BLaER1 (cell line): ENCODE measurements around the gene GABRG3.

Experiments
- H3K27ac ChIP-seq: shearing (Covaris generic); formaldehyde crosslinking; 2 replicates; pipeline ENCODE4 v1.8.1; 2022
- H3K27me3 ChIP-seq: shearing (Covaris generic); formaldehyde crosslinking; 2 replicates; pipeline ENCODE4 v1.8.1; 2022
- H3K36me3 ChIP-seq: shearing (Covaris generic); formaldehyde crosslinking; 2 replicates; pipeline ENCODE4 v1.8.1; 2022
- H3K4me1 ChIP-seq: shearing (Covaris generic); formaldehyde crosslinking; 2 replicates; pipeline ENCODE4 v1.8.1; 2022
- H3K4me2 ChIP-seq: shearing (Covaris generic); formaldehyde crosslinking; 2 replicates; pipeline ENCODE4 v1.8.1; 2022
- H3K4me3 ChIP-seq: shearing (Covaris generic); formaldehyde crosslinking; 2 replicates; pipeline ENCODE4 v1.8.1; 2022
- H3K9ac ChIP-seq: shearing (Covaris generic); formaldehyde crosslinking; 2 replicates; pipeline ENCODE4 v1.8.1; 2022
- H3K9me3 ChIP-seq: shearing (Covaris generic); formaldehyde crosslinking; 2 replicates; pipeline ENCODE4 v1.8.1; 2022
- H4K20me1 ChIP-seq: shearing (Covaris generic); formaldehyde crosslinking; 2 replicates; pipeline ENCODE4 v1.8.1; 2022
- Cebpa-rat ChIP-seq: shearing (Covaris generic); IDR thresholded peaks from 2 replicates; pipeline ENCODE4 v1.8.1; 2022

The GABRG3 gene

GRCh38 chr15:27091270-27091940, 120.4 kb downstream of the GABRG3 start:
- Histone ChIP-seq H3K9ac (no peak overlapping the region), H3K4me1 (no peaks in the 10 kb centered on the region), H3K27ac (no peak overlapping the region), H4K20me1 (no peaks in the 10 kb centered on the region), H3K4me3 (no peak overlapping the region), H3K9me3 (peaks cover 18% of the 10 kb centered on the region), H3K27me3 (no peaks in the 10 kb centered on the region), H3K4me2 (no peak overlapping the region), H3K36me3 (no peaks in the 10 kb centered on the region)
- no peak for TF ChIP-seq Cebpa-rat

GRCh38 chr15:27092390-27092789, 121.4 kb downstream of the GABRG3 start:
- H3K36me3 ChIP-seq: no peaks in the 10 kb centered on the region
- H3K27ac ChIP-seq: no peak overlapping the region
- H3K4me3 ChIP-seq: no peak overlapping the region
- peaks cover 18% of the 10 kb centered on the region for H3K9me3 ChIP-seq
- no peak for TF ChIP-seq Cebpa-rat
- no peaks in the 10 kb centered on the region for H3K27me3 ChIP-seq
- no peak overlapping the region for H3K9ac ChIP-seq
- no peaks in the 10 kb centered on the region for H4K20me1 ChIP-seq
- no peak overlapping the region for H3K4me2 ChIP-seq
- no peaks in the 10 kb centered on the region for H3K4me1 ChIP-seq

- no peak overlapping the region for H3K9ac ChIP-seq
- H3K36me3 ChIP-seq: no peaks in the 10 kb centered on the region
- no peak overlapping the region for H3K4me3 ChIP-seq
- no peak overlapping the region for H3K27ac ChIP-seq
- H3K4me2 ChIP-seq: no peak overlapping the region
- H3K4me1 ChIP-seq: no peaks in the 10 kb centered on the region
- no peaks in the 10 kb centered on the region for H4K20me1 ChIP-seq
- no peak for TF ChIP-seq Cebpa-rat
- H3K9me3 ChIP-seq: peaks cover 7% of the 10 kb centered on the region
- no peaks in the 10 kb centered on the region for H3K27me3 ChIP-seq
Observed at GRCh38 chr15:27094235-27094634, 123.3 kb downstream of the GABRG3 start.

GRCh38 chr15:27095886-27096624, 125.1 kb downstream of the GABRG3 start:
- Histone ChIP-seq H3K27me3 (no peaks in the 10 kb centered on the region), H4K20me1 (no peaks in the 10 kb centered on the region), H3K9me3 (no peaks in the 10 kb centered on the region), H3K36me3 (no peaks in the 10 kb centered on the region), H3K9ac (no peak overlapping the region), H3K4me1 (no peaks in the 10 kb centered on the region), H3K27ac (no peak overlapping the region), H3K4me3 (no peak overlapping the region), H3K4me2 (no peak overlapping the region)
- TF ChIP-seq Cebpa-rat: no peak

GRCh38 chr15:27097506-27097905, 126.5 kb downstream of the GABRG3 start:
- no peak for TF ChIP-seq Cebpa-rat
- Histone ChIP-seq H4K20me1 (no peaks in the 10 kb centered on the region), H3K4me2 (no peak overlapping the region), H3K9me3 (no peaks in the 10 kb centered on the region), H3K27ac (no peak overlapping the region), H3K27me3 (no peaks in the 10 kb centered on the region), H3K4me3 (no peak overlapping the region), H3K9ac (no peak overlapping the region), H3K4me1 (no peaks in the 10 kb centered on the region), H3K36me3 (no peaks in the 10 kb centered on the region)

DNA sequence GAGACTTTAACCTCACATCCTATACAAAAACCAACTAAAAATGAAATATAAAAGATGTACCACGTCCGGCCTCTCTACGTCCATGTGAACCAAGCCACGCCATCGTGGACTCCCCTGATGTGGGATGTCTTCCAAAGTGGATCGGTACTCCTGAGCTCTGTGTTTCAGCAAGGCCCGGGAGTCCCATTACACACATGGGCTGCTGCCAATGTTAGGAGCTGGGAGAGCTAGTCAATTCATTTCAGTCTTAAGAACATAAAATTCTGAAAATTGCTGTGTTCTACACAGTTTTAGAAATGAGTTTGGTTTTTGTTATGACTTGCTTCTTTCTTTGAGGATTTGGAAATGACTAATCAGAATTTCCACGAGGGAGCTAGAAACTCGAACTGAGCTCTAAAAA, 131.0 kb downstream of the GABRG3 start:
- H3K27ac ChIP-seq: no peak overlapping the region
- H3K36me3 ChIP-seq: no peaks in the 10 kb centered on the region
- H3K4me1 ChIP-seq: no peaks in the 10 kb centered on the region
- H3K4me2 ChIP-seq: no peak overlapping the region
- H3K9ac ChIP-seq: no peak overlapping the region
- H3K4me3 ChIP-seq: no peak overlapping the region
- no peaks in the 10 kb centered on the region for H3K9me3 ChIP-seq
- TF ChIP-seq Cebpa-rat: no peak
- H4K20me1 ChIP-seq: no peaks in the 10 kb centered on the region
- no peaks in the 10 kb centered on the region for H3K27me3 ChIP-seq

DNA sequence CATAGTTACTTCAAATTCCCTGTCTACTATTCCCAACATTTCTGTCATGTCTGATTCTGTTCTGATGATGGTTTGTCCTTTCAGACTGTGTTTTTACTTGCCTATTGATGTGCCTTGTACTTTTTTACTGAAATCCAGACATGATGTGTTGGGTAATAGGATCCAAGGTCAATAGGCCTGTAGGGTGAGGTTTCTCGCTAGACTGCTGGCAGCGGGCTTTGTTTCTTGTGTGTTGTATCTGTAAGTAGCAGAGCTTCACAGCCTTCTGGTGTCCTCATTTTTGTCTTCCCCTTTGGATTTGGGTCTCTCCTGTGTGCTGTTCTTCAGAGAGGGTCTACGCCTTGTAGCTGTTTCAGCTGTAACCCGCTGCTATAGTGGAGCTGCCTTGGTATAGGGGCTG, 140.3 kb downstream of the GABRG3 start:
- Histone ChIP-seq H3K4me3 (no peak overlapping the region), H3K36me3 (no peaks in the 10 kb centered on the region), H4K20me1 (no peaks in the 10 kb centered on the region), H3K9ac (no peak overlapping the region), H3K27ac (no peak overlapping the region), H3K4me1 (no peaks in the 10 kb centered on the region), H3K9me3 (no peaks in the 10 kb centered on the region), H3K4me2 (no peak overlapping the region), H3K27me3 (no peaks in the 10 kb centered on the region)
- no peak for TF ChIP-seq Cebpa-rat

DNA sequence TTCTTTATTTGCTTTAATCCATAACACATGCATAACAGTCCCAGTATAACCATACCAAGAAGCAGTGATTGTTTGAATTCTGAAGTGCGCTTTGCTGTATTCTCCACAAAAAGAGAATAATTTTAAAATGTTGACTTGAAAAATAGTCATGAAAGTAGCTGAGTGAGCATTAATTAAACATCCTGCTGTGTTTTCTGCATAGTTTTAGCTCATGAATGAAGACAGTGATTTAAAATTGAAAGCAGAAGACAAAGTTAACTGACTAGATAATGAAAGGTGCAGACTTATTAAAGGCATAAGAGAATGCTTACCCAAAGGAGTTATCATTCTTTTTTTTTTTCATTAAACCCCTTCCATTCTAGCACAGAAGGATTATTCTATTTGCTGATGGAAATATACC, 143.5 kb downstream of the GABRG3 start:
- Histone ChIP-seq H3K9me3 (no peaks in the 10 kb centered on the region), H3K36me3 (no peaks in the 10 kb centered on the region), H4K20me1 (no peaks in the 10 kb centered on the region), H3K4me2 (no peak overlapping the region), H3K9ac (no peak overlapping the region), H3K27me3 (no peaks in the 10 kb centered on the region), H3K4me3 (no peak overlapping the region), H3K4me1 (no peaks in the 10 kb centered on the region), H3K27ac (no peak overlapping the region)
- TF ChIP-seq Cebpa-rat: no peak

- H3K27me3 ChIP-seq: no peaks in the 10 kb centered on the region
- H3K4me1 ChIP-seq: no peaks in the 10 kb centered on the region
- no peak overlapping the region for H3K4me2 ChIP-seq
- H3K4me3 ChIP-seq: no peak overlapping the region
- no peaks in the 10 kb centered on the region for H3K9me3 ChIP-seq
- no peak overlapping the region for H3K9ac ChIP-seq
- no peaks in the 10 kb centered on the region for H4K20me1 ChIP-seq
- no peak for TF ChIP-seq Cebpa-rat
- no peaks in the 10 kb centered on the region for H3K36me3 ChIP-seq
- H3K27ac ChIP-seq: no peak overlapping the region
Observed at GRCh38 chr15:27119695-27120266, 148.8 kb downstream of the GABRG3 start.

DNA sequence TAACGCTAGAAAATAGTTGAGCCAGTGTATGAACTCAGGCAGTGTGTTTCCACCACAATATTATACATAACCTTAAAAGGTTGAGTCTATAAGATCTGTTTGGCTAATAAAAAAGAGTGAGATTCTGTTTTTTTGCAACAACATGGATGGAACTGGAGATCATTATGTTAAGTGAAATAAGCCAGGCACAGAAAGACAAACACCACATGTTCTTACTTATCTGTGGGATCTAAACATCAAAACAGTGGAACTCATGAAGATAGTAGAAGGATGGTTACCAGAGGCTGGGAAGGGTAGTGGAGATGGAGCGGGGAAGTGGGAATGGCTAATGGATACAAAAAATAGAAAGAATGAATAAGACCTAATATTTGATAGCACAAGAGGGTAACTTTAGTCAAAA, 150.7 kb downstream of the GABRG3 start:
- no peak for TF ChIP-seq Cebpa-rat
- Histone ChIP-seq H3K4me3 (no peak overlapping the region), H3K27me3 (no peaks in the 10 kb centered on the region), H3K4me1 (no peaks in the 10 kb centered on the region), H3K36me3 (no peaks in the 10 kb centered on the region), H4K20me1 (no peaks in the 10 kb centered on the region), H3K4me2 (no peak overlapping the region), H3K9me3 (no peaks in the 10 kb centered on the region), H3K27ac (no peak overlapping the region), H3K9ac (no peak overlapping the region)
